Measurements from ENCODE around the gene PPA1. TPM values are rescaled to one million over a fixed set of nuclear protein-coding genes. Genes with fewer than 3 reads are reported as not detected.

The PPA1 gene
- total RNA-seq, 1 donor from 2014 or later: 56.3 TPM

- no peaks in the 10 kb centered on the region for H3K36me3 Mint-ChIP-seq (ENCODE audit: low read depth, unreplicated experiment)
These were observed 35.1 kb upstream of the PPA1 start for GRCh38 chr10:70268376-70268775.

GRCh38 chr10:70267161-70267933 is 34.1 kb upstream of the PPA1 start:
- H3K4me1 Mint-ChIP-seq (ENCODE audit: unreplicated experiment): no peaks in the 10 kb centered on the region
- no peaks in the 10 kb centered on the region for H3K9me3 Mint-ChIP-seq (ENCODE audit: unreplicated experiment)
- peak; percentile 43 for TF ChIP-seq CTCF (IDR thresholded peaks at IDR 0.05; ENCODE audit: unreplicated experiment)
- H3K4me3 Mint-ChIP-seq (ENCODE audit: unreplicated experiment): no peak overlapping the region
- H3K36me3 Mint-ChIP-seq (ENCODE audit: low read depth, unreplicated experiment): no peaks in the 10 kb centered on the region
- H3K27me3 Mint-ChIP-seq (ENCODE audit: unreplicated experiment): peaks cover 3% of the 10 kb centered on the region
- DNase-seq (ENCODE audit: low spot score): peak; percentile 30
- H3K27ac Mint-ChIP-seq (ENCODE audit: unreplicated experiment): no peak overlapping the region

More at GRCh38 chr10:70268376-70268775, 35.1 kb upstream of the PPA1 start:
- no peaks in the 10 kb centered on the region for H3K4me1 Mint-ChIP-seq (ENCODE audit: unreplicated experiment)
- no peak overlapping the region for H3K4me3 Mint-ChIP-seq (ENCODE audit: unreplicated experiment)
- DNase-seq (ENCODE audit: low spot score): no peak
- no peak overlapping the region for H3K27ac Mint-ChIP-seq (ENCODE audit: unreplicated experiment)
- H3K27me3 Mint-ChIP-seq (ENCODE audit: unreplicated experiment): peaks cover 7% of the 10 kb centered on the region
- no peak for TF ChIP-seq CTCF (IDR thresholded peaks at IDR 0.05; ENCODE audit: unreplicated experiment)
- H3K9me3 Mint-ChIP-seq (ENCODE audit: unreplicated experiment): no peaks in the 10 kb centered on the region

- no peak for TF ChIP-seq CTCF (IDR thresholded peaks at IDR 0.05; ENCODE audit: unreplicated experiment)
- no peak overlapping the region for H3K4me3 Mint-ChIP-seq (ENCODE audit: unreplicated experiment)
- no peak overlapping the region for H3K27ac Mint-ChIP-seq (ENCODE audit: unreplicated experiment)
- no peaks in the 10 kb centered on the region for H3K36me3 Mint-ChIP-seq (ENCODE audit: low read depth, unreplicated experiment)
- DNase-seq (ENCODE audit: low spot score): no peak
- H3K4me1 Mint-ChIP-seq (ENCODE audit: unreplicated experiment): no peaks in the 10 kb centered on the region
- peaks cover 3% of the 10 kb centered on the region for H3K27me3 Mint-ChIP-seq (ENCODE audit: unreplicated experiment)
- H3K9me3 Mint-ChIP-seq (ENCODE audit: unreplicated experiment): no peaks in the 10 kb centered on the region
These were observed 33.5 kb upstream of the PPA1 start for GRCh38 chr10:70266701-70267100.

- Mint-ChIP-seq H3K36me3 (ENCODE audit: low read depth, unreplicated experiment) (no peaks in the 10 kb centered on the region), H3K27me3 (ENCODE audit: unreplicated experiment) (peaks cover 3% of the 10 kb centered on the region), H3K9me3 (ENCODE audit: unreplicated experiment) (no peaks in the 10 kb centered on the region), H3K27ac (ENCODE audit: unreplicated experiment) (no peak overlapping the region), H3K4me1 (ENCODE audit: unreplicated experiment) (no peaks in the 10 kb centered on the region), H3K4me3 (ENCODE audit: unreplicated experiment) (no peak overlapping the region)
- no peak for DNase-seq (ENCODE audit: low spot score)
- no peak for TF ChIP-seq CTCF (IDR thresholded peaks at IDR 0.05; ENCODE audit: unreplicated experiment)
These were observed 32.8 kb upstream of the PPA1 start for GRCh38 chr10:70266056-70266455.

GRCh38 chr10:70265032-70265689 is 31.9 kb upstream of the PPA1 start:
- no peaks in the 10 kb centered on the region for H3K4me1 Mint-ChIP-seq (ENCODE audit: unreplicated experiment)
- H3K9me3 Mint-ChIP-seq (ENCODE audit: unreplicated experiment): no peaks in the 10 kb centered on the region
- no peaks in the 10 kb centered on the region for H3K36me3 Mint-ChIP-seq (ENCODE audit: low read depth, unreplicated experiment)
- TF ChIP-seq CTCF (IDR thresholded peaks at IDR 0.05; ENCODE audit: unreplicated experiment): no peak
- peaks cover 5% of the 10 kb centered on the region for H3K27me3 Mint-ChIP-seq (ENCODE audit: unreplicated experiment)
- no peak overlapping the region for H3K27ac Mint-ChIP-seq (ENCODE audit: unreplicated experiment)
- H3K4me3 Mint-ChIP-seq (ENCODE audit: unreplicated experiment): no peak overlapping the region
- peak; percentile 22 for DNase-seq (ENCODE audit: low spot score)

Data from endothelial cell (in vitro differentiated cells).